MM.1S (cell line): ENCODE data around the gene SVOP.

Source experiments
- EZH2 ChIP-seq: fragments of 300-600 bp; sonication (generic); optimal IDR thresholded peaks from 2 replicates; pipeline ENCODE3; 2017; ENCODE audit warnings: low read depth, mild to moderate bottlenecking, antibody characterized with exemption, low read length, mixed read lengths
- EZH2phosphoT487 ChIP-seq: fragments of 300-600 bp; sonication (generic); IDR thresholded peaks from 2 replicates; pipeline ENCODE4 v1.6.1; 2018; ENCODE audit warnings: antibody characterized with exemption, low read length
- TF ChIP-seq, protein P1 (sequence below): fragments of 300-600 bp; sonication (generic); IDR thresholded peaks from 2 replicates; pipeline ENCODE4 v1.5.1; 2016; ENCODE audit warnings: antibody characterized with exemption, low read length, mixed read lengths

DNA sequence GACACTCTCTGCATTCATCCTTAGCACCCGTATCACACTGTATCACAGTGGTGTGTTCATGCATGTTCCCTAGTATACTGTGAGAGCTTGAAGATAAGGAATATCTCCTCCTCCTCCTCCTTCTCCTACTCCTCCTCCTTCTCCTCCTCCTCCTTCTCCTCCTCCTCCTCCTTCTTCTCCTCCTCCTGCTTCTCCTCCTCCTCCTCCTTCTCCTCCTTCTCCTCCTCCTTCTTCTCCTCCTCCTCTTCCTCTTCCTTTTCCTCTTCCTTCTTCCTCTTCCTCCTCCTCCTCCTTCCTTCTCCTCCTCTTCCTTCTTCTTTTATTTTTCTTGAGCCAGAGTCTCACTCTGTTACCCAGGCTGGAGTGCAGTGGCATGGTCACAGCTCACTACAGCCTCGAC lies 113.9 kb downstream of the SVOP start:
- TF ChIP-seq, protein P1, sequence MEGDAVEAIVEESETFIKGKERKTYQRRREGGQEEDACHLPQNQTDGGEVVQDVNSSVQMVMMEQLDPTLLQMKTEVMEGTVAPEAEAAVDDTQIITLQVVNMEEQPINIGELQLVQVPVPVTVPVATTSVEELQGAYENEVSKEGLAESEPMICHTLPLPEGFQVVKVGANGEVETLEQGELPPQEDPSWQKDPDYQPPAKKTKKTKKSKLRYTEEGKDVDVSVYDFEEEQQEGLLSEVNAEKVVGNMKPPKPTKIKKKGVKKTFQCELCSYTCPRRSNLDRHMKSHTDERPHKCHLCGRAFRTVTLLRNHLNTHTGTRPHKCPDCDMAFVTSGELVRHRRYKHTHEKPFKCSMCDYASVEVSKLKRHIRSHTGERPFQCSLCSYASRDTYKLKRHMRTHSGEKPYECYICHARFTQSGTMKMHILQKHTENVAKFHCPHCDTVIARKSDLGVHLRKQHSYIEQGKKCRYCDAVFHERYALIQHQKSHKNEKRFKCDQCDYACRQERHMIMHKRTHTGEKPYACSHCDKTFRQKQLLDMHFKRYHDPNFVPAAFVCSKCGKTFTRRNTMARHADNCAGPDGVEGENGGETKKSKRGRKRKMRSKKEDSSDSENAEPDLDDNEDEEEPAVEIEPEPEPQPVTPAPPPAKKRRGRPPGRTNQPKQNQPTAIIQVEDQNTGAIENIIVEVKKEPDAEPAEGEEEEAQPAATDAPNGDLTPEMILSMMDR = no peak
- no peak for TF ChIP-seq EZH2phosphoT487
- no peak for TF ChIP-seq EZH2
